Smooth muscle cell (in vitro differentiated cells): ENCODE measurements around the gene LAPTM5. TPM values are rescaled to one million over a fixed set of nuclear protein-coding genes. Genes with fewer than 3 reads are reported as not detected.

ENCODE experiments used
- DNase-seq: peaks from one replicate; lab custom pipeline; 2025; ENCODE audit not compliant: unreplicated experiment; lab: John Stamatoyannopoulos, UW
- H2AFZ ChIP-seq: fragments of 200-600 bp; sonication (generic); 2 replicates; pipeline ENCODE4 v1.6.0; 2016; ENCODE audit warnings: antibody characterized with exemption, low read depth, mild to moderate bottlenecking
- H3F3A ChIP-seq: fragments of 200-600 bp; sonication (generic); 2 replicates; pipeline ENCODE4 v1.6.0; 2017; ENCODE audit warnings: antibody characterized with exemption, low read depth
- H3K27ac ChIP-seq: fragments of 200-600 bp; sonication (generic); 2 replicates; pipeline ENCODE4 v1.5.1; 2016; ENCODE audit warnings: low read depth, mild to moderate bottlenecking
- H3K27me3 ChIP-seq: fragments of 200-600 bp; sonication (generic); 2 replicates; pipeline ENCODE4 v1.6.1; 2016; ENCODE audit warnings: low read depth, mild to moderate bottlenecking
- H3K36me3 ChIP-seq: fragments of 200-600 bp; sonication (generic); 2 replicates; pipeline ENCODE4 v1.5.1; 2016; ENCODE audit warnings: low read depth
- H3K4me1 ChIP-seq: fragments of 200-600 bp; sonication (generic); 2 replicates; pipeline ENCODE4 v1.5.1; 2016; ENCODE audit warnings: low read depth
- H3K4me2 ChIP-seq: fragments of 200-600 bp; sonication (generic); 2 replicates; pipeline ENCODE4 v1.6.0; 2016; ENCODE audit warnings: mild to moderate bottlenecking
- H3K4me3 ChIP-seq: fragments of 200-600 bp; sonication (generic); 2 replicates; pipeline ENCODE4 v1.5.1; 2016; ENCODE audit warnings: mild to moderate bottlenecking
- H3K79me2 ChIP-seq: fragments of 200-600 bp; sonication (generic); 2 replicates; pipeline ENCODE4 v1.6.0; 2016; ENCODE audit warnings: low read depth, mild to moderate bottlenecking
- H3K9ac ChIP-seq: fragments of 200-600 bp; sonication (generic); 2 replicates; pipeline ENCODE4 v1.6.0; 2016; ENCODE audit warnings: low read depth
- H3K9me3 ChIP-seq: fragments of 200-600 bp; sonication (generic); replicated peaks from 2 replicates; pipeline ENCODE4 v1.5.1; 2016; ENCODE audit warnings: low read depth
- H4K20me1 ChIP-seq: fragments of 200-600 bp; sonication (generic); 2 replicates; pipeline ENCODE4 v1.6.0; 2016; ENCODE audit warnings: low read depth
- CTCF ChIP-seq: fragments of 200-600 bp; sonication (generic); IDR thresholded peaks from 2 replicates; pipeline ENCODE4 v1.5.1; 2017; ENCODE audit warnings: borderline replicate concordance, mild to moderate bottlenecking, antibody characterized with exemption; ENCODE audit not compliant: insufficient read depth, poor library complexity, severe bottlenecking
- WGBS: methylation state at CpG from one replicate; pipeline ENCODE4 v1.1.7; 2016; ENCODE audit warnings: low lambda C conversion rate; 5-methylcytosine and 5-hydroxymethylcytosine counted together
- polyA plus RNA-seq: library from polyadenylated mRNA; unstranded; fragments of >200 nt; fragmentation: Nextera tagmentation; extraction: Ambion mirVana; gene quantifications from 2 replicates; pipeline ENCODE4 v1.2.1, GENCODE V29; 2016
- total RNA-seq: library from RNA; depleted of rRNA; stranded (reverse); fragments of >200 nt; gene quantifications from 2 replicates; pipeline ENCODE4 v1.2.3, GENCODE V29; 2014

The LAPTM5 gene
- total and polyA plus RNA-seq, 2 experiments from 2014 or later = 0.63 to 1.4 TPM

DNA sequence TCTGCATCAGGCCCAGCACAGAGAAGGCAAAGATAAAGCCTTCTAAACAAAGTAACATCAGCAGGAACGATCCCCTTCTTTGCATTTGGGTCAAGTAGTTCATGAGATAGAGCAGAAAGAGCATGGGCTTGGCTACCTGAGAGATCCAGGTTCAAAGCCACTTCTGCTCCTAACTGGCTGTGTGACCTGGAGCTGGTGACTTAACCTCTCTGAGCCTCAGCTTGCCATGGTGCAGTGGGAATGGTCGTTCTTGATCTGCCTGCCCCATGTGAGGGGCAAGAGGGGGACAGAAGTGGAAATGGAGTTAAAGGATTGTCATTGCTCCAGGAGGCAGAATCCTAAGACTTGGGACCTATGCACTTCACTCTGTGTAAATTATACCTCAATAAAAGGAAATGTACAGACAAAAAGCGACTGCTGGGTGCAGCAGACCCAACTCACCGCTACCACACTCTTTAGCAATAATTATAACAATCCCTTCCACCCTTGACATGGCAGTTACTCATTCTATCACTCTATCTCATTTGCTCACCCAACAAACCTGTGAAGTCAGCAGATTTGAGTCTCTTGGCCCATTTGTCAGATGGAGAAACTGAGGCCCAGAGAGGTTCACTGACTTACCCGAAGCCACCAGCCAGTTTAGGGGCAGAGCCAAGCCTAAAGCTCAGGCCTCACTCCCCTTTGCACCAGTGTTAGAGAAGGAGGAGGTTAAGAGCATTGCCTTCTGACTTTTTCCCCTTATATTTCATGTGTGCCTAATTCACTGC is 32.7 kb downstream of the LAPTM5 start:
- Histone ChIP-seq H3K9me3 (no peaks in the 10 kb centered on the region), H4K20me1 (no peaks in the 10 kb centered on the region), H3F3A (peaks cover 5% of the 10 kb centered on the region), H3K4me1 (peaks cover 9% of the 10 kb centered on the region), H3K9ac (no peak overlapping the region), H3K27ac (no peak overlapping the region), H3K36me3 (no peaks in the 10 kb centered on the region), H2AFZ (no peak overlapping the region), H3K4me2 (no peak overlapping the region), H3K79me2 (no peaks in the 10 kb centered on the region), H3K4me3 (no peak overlapping the region), H3K27me3 (no peaks in the 10 kb centered on the region)
- TF ChIP-seq CTCF = no peak
- 98% methylated on average over 5 of the region's 5 CpGs for WGBS
- DNase-seq = no peak

DNA sequence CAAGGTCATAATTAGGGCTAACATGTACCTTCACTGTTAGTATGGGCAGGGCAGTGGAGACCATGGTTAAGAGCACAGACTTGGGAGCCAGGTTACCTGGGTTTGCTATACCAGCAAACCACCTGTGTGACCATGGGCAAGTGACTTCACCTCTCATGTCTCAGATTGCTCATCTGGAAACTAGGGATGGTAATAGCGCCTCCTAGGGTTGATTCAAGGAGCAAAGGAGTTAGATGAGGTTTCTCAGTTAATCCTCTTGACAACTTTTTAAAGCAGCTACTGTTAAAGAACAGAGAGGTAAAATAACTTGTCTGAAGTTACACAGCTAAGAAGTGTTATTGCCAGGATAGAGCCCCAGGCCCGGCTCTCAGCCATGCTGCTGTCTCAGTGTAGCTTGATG is 33.4 kb downstream of the LAPTM5 start:
- H3K4me2 ChIP-seq = no peak overlapping the region
- WGBS = 95% methylated on average over 2 of the region's 2 CpGs

DNA sequence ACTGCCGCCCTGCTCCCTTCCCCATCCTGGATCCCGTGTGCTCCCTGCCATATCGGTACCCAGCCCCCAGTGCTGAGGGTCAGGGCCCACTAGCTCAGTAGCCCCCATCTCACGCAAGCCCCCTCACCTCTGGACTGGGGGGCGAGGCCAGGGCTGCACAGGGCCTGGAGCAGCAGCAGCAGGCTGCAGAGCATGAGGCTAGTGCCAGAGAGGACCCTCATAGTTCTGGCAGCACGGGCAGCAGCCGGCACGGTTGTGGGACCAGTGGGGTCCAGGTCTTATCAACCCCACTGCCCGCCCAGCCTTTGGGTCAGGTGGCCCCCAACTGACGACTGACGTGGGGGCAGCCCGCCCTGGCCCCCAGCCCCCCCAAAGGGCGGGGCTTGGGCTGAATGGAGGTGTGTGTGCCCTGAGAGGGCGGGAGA is 34.2 kb downstream of the LAPTM5 start, which contains the start of gene MATN1:
TSS of gene MATN1 (minus strand) at position 255 of the 425 bp plus-strand sequence. CDS start at position 221, 34 bp downstream.
- no peak for TF ChIP-seq CTCF
- no peak within 1 kb of the TSS for H3K4me2 ChIP-seq
- H3K9me3 ChIP-seq = no peaks in the 10 kb centered on the region
- WGBS = 93% methylated on average over 11 of the region's 14 CpGs
- DNase-seq = no peak
- no peaks in the 10 kb centered on the region for H3K27me3 ChIP-seq
- no peak within 1 kb of the TSS for H2AFZ ChIP-seq
- peaks cover 14% of the 10 kb centered on the region for H3K4me1 ChIP-seq
- H3K36me3 ChIP-seq = no peaks in the 10 kb centered on the region
- peaks cover 5% of the 10 kb centered on the region for H3F3A ChIP-seq
- no peaks in the 10 kb centered on the region for H4K20me1 ChIP-seq
- no peak within 1 kb of the TSS for H3K27ac ChIP-seq
- no peaks in the 10 kb centered on the region for H3K79me2 ChIP-seq
- H3K9ac ChIP-seq = no peak within 1 kb of the TSS
- H3K4me3 ChIP-seq = no peak within 1 kb of the TSS

More for the DNA sequence above, 33.4 kb downstream of the LAPTM5 start:
- H4K20me1 ChIP-seq = no peaks in the 10 kb centered on the region
- no peaks in the 10 kb centered on the region for H3K36me3 ChIP-seq
- H3K27me3 ChIP-seq = no peaks in the 10 kb centered on the region
- H3K4me3 ChIP-seq = no peak overlapping the region
- H3K9ac ChIP-seq = no peak overlapping the region
- H3K27ac ChIP-seq = no peak overlapping the region
- H3K4me1 ChIP-seq = peaks cover 9% of the 10 kb centered on the region
- H3F3A ChIP-seq = peaks cover 5% of the 10 kb centered on the region
- no peak overlapping the region for H2AFZ ChIP-seq
- TF ChIP-seq CTCF = peak; percentile 19
- H3K79me2 ChIP-seq = no peaks in the 10 kb centered on the region
- no peaks in the 10 kb centered on the region for H3K9me3 ChIP-seq
- DNase-seq = no peak
